ENCODE results near the gene MDK.

DNA sequence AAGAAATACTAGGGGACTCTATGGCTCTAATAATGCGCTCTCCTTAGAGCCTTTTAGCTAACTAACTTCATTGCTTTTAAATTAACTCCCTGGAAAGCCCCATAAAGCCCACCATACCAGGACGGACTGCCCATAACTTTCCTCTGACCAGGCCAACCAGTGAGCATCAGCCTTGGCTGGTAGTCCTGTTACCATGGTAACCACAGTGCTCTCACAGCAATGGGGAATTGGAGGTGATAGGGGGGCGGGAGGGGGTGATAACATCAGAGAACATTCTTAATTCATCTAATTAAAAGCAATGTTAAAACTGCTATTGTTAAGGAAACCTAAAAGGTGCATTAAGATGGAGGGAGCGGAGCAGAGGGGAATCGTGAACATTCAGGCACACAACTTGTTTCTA is 37.3 kb downstream of the MDK start:
- TF ChIP-seq POLR2A (IDR thresholded peaks at IDR 0.05; ENCODE audit: low read depth, low read length) (no peak), POU2F2 (IDR thresholded peaks at IDR 0.05; ENCODE audit: low read depth, low read length) (no peak), SPI1 (IDR thresholded peaks at IDR 0.05; ENCODE audit: low read depth, low read length) (no peak)
